GM12874 (cell line): ENCODE results near the gene MAGEB17.

Experiments used
- TF ChIP-seq, protein P1 (sequence below): IDR thresholded peaks from 2 replicates; pipeline ENCODE4 v1.5.1; 2011; ENCODE audit warnings: low read depth, mild to moderate bottlenecking, control low read depth, low read length, moderate library complexity; ENCODE audit not compliant: insufficient read depth

MAGEB17 gene

GRCh38 chrX:16185725-16186136 lies 18.4 kb downstream of the MAGEB17 start:
- TF ChIP-seq, protein P1, sequence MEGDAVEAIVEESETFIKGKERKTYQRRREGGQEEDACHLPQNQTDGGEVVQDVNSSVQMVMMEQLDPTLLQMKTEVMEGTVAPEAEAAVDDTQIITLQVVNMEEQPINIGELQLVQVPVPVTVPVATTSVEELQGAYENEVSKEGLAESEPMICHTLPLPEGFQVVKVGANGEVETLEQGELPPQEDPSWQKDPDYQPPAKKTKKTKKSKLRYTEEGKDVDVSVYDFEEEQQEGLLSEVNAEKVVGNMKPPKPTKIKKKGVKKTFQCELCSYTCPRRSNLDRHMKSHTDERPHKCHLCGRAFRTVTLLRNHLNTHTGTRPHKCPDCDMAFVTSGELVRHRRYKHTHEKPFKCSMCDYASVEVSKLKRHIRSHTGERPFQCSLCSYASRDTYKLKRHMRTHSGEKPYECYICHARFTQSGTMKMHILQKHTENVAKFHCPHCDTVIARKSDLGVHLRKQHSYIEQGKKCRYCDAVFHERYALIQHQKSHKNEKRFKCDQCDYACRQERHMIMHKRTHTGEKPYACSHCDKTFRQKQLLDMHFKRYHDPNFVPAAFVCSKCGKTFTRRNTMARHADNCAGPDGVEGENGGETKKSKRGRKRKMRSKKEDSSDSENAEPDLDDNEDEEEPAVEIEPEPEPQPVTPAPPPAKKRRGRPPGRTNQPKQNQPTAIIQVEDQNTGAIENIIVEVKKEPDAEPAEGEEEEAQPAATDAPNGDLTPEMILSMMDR = no peak

- TF ChIP-seq, protein P1 = no peak
These were observed 19.2 kb downstream of the MAGEB17 start for GRCh38 chrX:16186380-16187007.

DNA sequence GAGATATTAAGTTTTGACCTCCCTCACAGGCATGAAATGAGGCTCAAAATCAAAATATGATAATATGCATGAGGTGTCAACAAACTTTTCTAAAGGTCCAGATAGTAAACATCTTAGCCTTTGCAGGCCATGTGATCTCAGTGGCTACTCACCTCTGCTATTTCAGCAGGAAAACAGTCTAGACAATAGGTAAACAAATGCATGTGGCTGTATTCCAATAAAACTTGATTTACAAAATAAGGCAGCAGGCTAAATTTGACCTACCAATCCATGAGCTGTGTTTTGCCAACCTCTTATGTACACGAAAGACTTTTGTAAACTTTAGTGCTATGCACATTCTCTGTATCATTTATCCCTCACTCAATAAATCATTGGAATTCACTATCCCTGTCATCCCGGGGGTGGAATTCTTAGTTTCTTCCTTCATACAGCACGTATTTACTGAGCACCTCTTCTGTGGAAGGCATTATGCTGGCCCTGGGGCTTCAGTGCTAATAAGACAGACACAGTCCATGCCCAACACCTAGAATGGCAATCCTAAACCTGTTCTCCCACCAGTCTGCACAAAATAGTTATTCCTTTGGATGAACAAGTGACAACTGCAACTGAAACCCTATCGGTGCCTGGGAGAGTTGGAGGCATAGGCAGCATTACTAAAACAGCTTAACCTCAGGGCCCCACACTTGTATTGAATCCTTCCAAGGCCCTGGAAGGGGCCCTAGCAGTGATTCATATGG lies 19.9 kb downstream of the MAGEB17 start:
- TF ChIP-seq, protein P1 = no peak

GRCh38 chrX:16188687-16189086 lies 21.4 kb downstream of the MAGEB17 start:
- TF ChIP-seq, protein P1 = no peak

DNA sequence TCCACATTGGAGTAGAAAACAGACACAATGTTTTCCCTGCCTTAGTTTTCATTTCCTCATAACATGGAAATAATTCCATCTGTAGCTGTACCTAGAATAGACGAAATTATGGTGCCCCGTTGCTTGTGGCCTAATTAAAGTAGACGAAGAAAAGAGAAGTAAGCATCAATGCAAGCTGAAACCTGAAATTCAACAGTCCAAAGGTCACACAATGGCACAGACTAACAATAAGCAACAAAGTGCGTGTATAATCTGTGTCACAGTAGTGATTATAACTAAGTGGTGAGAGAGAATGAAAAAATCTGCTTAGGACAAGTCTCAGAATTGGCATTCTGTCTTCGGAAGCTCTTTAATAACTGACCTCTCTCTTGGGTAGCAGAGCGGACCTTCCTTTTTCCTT lies 24.3 kb downstream of the MAGEB17 start:
- TF ChIP-seq, protein P1 = no peak

GRCh38 chrX:16196829-16197228 lies 29.5 kb downstream of the MAGEB17 start:
- TF ChIP-seq, protein P1 = no peak

- TF ChIP-seq, protein P1 = no peak
These were observed 32.1 kb downstream of the MAGEB17 start for GRCh38 chrX:16199343-16199742.
